ENCODE measurements around the gene SGPP2.

The SGPP2 gene

GRCh38 chr2:222448748-222449181, 24.4 kb downstream of the SGPP2 start:
- Histone ChIP-seq H3K36me3 (no peaks in the 10 kb centered on the region), H3K4me3 (no peak overlapping the region), H3K27ac (no peak overlapping the region), H3K9me3 (no peaks in the 10 kb centered on the region), H3K4me1 (no peaks in the 10 kb centered on the region), H3K27me3 (no peaks in the 10 kb centered on the region)
- no peak for DNase-seq
- TF ChIP-seq CTCF (IDR thresholded peaks at IDR 0.05): no peak
- intact Hi-C loops (cut with DNase I; ENCODE audit: low total_unique reads): no loop called here

- H3K4me3 ChIP-seq: no peak overlapping the region
- no peaks in the 10 kb centered on the region for H3K9me3 ChIP-seq
- intact Hi-C loops (cut with DNase I; ENCODE audit: low total_unique reads): no loop called here
- DNase-seq: no peak
- H3K36me3 ChIP-seq: no peaks in the 10 kb centered on the region
- no peak overlapping the region for H3K27ac ChIP-seq
- TF ChIP-seq CTCF (IDR thresholded peaks at IDR 0.05): no peak
- H3K27me3 ChIP-seq: no peaks in the 10 kb centered on the region
- H3K4me1 ChIP-seq: no peaks in the 10 kb centered on the region
Measured at GRCh38 chr2:222450021-222450420, 25.7 kb downstream of the SGPP2 start.

GRCh38 chr2:222451224-222451674, 26.9 kb downstream of the SGPP2 start:
- DNase-seq: no peak
- Histone ChIP-seq H3K4me3 (no peak overlapping the region), H3K4me1 (no peaks in the 10 kb centered on the region), H3K27me3 (no peaks in the 10 kb centered on the region), H3K27ac (no peak overlapping the region), H3K9me3 (no peaks in the 10 kb centered on the region), H3K36me3 (no peaks in the 10 kb centered on the region)
- intact Hi-C loops (cut with DNase I; ENCODE audit: low total_unique reads): no loop called here
- TF ChIP-seq CTCF (IDR thresholded peaks at IDR 0.05): no peak

- Histone ChIP-seq H3K27ac (no peak overlapping the region), H3K36me3 (no peaks in the 10 kb centered on the region), H3K27me3 (no peaks in the 10 kb centered on the region), H3K4me1 (no peaks in the 10 kb centered on the region), H3K4me3 (no peak overlapping the region), H3K9me3 (no peaks in the 10 kb centered on the region)
- TF ChIP-seq CTCF (IDR thresholded peaks at IDR 0.05): no peak
- intact Hi-C loops (cut with DNase I; ENCODE audit: low total_unique reads): no loop called here
- DNase-seq: no peak
Measured at GRCh38 chr2:222452422-222452950, 28.1 kb downstream of the SGPP2 start.

- Histone ChIP-seq H3K27ac (no peak overlapping the region), H3K36me3 (no peaks in the 10 kb centered on the region), H3K4me1 (no peaks in the 10 kb centered on the region), H3K9me3 (no peaks in the 10 kb centered on the region), H3K27me3 (no peaks in the 10 kb centered on the region), H3K4me3 (no peak overlapping the region)
- no peak for DNase-seq
- intact Hi-C loops (cut with DNase I; ENCODE audit: low total_unique reads): no loop called here
- no peak for TF ChIP-seq CTCF (IDR thresholded peaks at IDR 0.05)
Measured at GRCh38 chr2:222456479-222457077, 32.2 kb downstream of the SGPP2 start.

Measured in tibial artery (tissue), 4 donors.